Hepatocyte (in vitro differentiated cells): ENCODE data around the gene GPR32. TPM values are rescaled to one million over a fixed set of nuclear protein-coding genes. Genes with fewer than 3 reads are reported as not detected.
A peak's percentile ranks its signal among the peaks of the same experiment; 100 is the strongest.

Experiments used
- DNase-seq: peaks from one replicate; pipeline ENCODE4 v3.0.0-alpha.2; 2016; ENCODE audit warnings: low spot score
- H2AFZ ChIP-seq: fragments of 200-600 bp; sonication (generic); 2 replicates; pipeline ENCODE4 v1.6.0; 2016; ENCODE audit warnings: antibody characterized with exemption, mild to moderate bottlenecking
- H3K27ac ChIP-seq: fragments of 200-600 bp; sonication (generic); 2 replicates; pipeline ENCODE4 v1.5.1; 2016; ENCODE audit warnings: mild to moderate bottlenecking
- H3K27me3 ChIP-seq: fragments of 200-600 bp; sonication (generic); 2 replicates; pipeline ENCODE4 v1.6.1; 2016
- H3K36me3 ChIP-seq: fragments of 200-600 bp; sonication (generic); replicated peaks from 2 replicates; pipeline ENCODE4 v1.5.1; 2016; ENCODE audit warnings: low read depth; ENCODE audit not compliant: insufficient read depth
- H3K4me1 ChIP-seq: fragments of 200-600 bp; sonication (generic); 2 replicates; pipeline ENCODE4 v1.5.1; 2016; ENCODE audit warnings: mild to moderate bottlenecking, moderate library complexity; ENCODE audit not compliant: insufficient read depth
- H3K4me2 ChIP-seq: fragments of 200-600 bp; sonication (generic); 2 replicates; pipeline ENCODE4 v1.6.0; 2016
- H3K4me3 ChIP-seq: fragments of 200-600 bp; sonication (generic); 2 replicates; pipeline ENCODE4 v1.5.1; 2016; ENCODE audit warnings: mild to moderate bottlenecking
- H3K79me2 ChIP-seq: fragments of 200-600 bp; sonication (generic); 2 replicates; pipeline ENCODE4 v1.6.0; 2017; ENCODE audit warnings: mild to moderate bottlenecking
- H3K9me2 ChIP-seq: fragments of 200-600 bp; sonication (generic); replicated peaks from 2 replicates; pipeline ENCODE4 v1.6.0; 2017; ENCODE audit warnings: mild to moderate bottlenecking; ENCODE audit not compliant: insufficient read depth
- H3K9me3 ChIP-seq: fragments of 200-600 bp; sonication (generic); 2 replicates; pipeline ENCODE4 v1.5.1; 2016; ENCODE audit warnings: low read depth, mild to moderate bottlenecking
- H4K20me1 ChIP-seq: fragments of 200-600 bp; sonication (generic); 2 replicates; pipeline ENCODE4 v1.6.0; 2016; ENCODE audit warnings: mild to moderate bottlenecking; ENCODE audit not compliant: insufficient read depth, poor library complexity, severe bottlenecking
- EZH2 ChIP-seq: fragments of 200-600 bp; sonication (generic); IDR thresholded peaks from 2 replicates; pipeline ENCODE4 v1.6.1; 2016; ENCODE audit warnings: antibody characterized with exemption, mild to moderate bottlenecking, borderline replicate concordance
- EZH2phosphoT487 ChIP-seq: fragments of 200-600 bp; sonication (generic); IDR thresholded peaks from one replicate; pipeline ENCODE4 v1.6.1; 2018; ENCODE audit warnings: antibody characterized with exemption, mild to moderate bottlenecking, low read depth, moderate library complexity; ENCODE audit not compliant: unreplicated experiment, severe bottlenecking
- WGBS: methylation state at CpG from one replicate; pipeline ENCODE4 v1.1.6; 2016; ENCODE audit warnings: low lambda C conversion rate; ENCODE audit errors: missing lambda C conversion rate; 5-methylcytosine and 5-hydroxymethylcytosine counted together
- polyA plus RNA-seq: library from polyadenylated mRNA; unstranded; fragments of >200 nt; fragmentation: Nextera tagmentation; extraction: Ambion mirVana; gene quantifications from 2 replicates; pipeline ENCODE4 v1.2.1, GENCODE V29; 2016
- total RNA-seq: library from RNA; depleted of rRNA; stranded (reverse); fragments of >200 nt; gene quantifications from 2 replicates; pipeline ENCODE4 v1.2.3, GENCODE V29; 2014
- TF ChIP-seq, protein P1 (sequence below): fragments of 200-600 bp; sonication (generic); IDR thresholded peaks from 2 replicates; pipeline ENCODE4 v1.5.1; 2016; ENCODE audit warnings: antibody characterized with exemption, mild to moderate bottlenecking; ENCODE audit not compliant: poor library complexity

Gene GPR32
- total and polyA plus RNA-seq, 2 experiments from 2014 or later = not detected

DNA sequence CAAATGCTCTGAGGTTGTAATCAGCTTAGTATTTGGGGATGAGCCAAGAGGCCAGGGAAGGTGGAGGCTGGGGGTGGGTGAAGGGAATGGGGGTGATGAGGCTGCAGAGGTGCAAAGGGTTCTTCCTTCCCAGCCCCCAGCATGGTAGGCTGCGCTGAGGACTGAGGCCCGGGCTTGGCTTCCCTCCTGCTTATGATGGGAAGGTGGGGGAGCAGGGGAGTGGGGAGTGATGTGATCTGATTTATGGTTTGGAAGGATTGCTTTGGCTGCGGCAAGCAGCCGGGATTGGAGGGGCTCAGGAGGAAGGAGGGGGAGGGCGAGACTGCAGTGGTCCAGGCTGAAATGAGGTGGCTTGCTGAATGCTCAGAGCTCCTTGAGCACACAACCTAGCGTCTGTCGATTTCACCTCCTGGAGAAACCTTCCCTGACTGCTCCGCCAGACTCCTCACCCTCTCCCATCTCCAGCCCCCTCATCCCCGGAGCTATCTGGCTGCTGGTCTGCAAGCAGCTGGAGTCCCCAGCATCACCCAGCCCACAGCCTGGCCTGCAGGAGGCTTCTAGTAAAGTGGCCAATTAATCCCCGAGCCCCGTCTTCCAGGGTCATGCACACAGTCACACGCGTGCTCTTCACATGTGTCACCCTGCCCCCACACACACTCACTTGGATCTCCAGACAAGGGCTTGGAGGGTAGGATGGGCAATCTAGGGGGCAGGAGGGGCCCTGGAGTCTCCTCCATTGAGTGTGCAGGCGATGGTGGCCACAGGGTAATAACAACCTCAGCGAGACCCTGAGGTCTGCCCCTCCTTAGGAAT is 47.9 kb upstream of the GPR32 start:
- DNase-seq = no peak
- Histone ChIP-seq H3K9me2 (no peaks in the 10 kb centered on the region), H3K27me3 (peaks cover 42% of the 10 kb centered on the region), H3K79me2 (peaks cover 6% of the 10 kb centered on the region), H3K4me3 (no peak overlapping the region), H3K9me3 (no peaks in the 10 kb centered on the region), H3K36me3 (no peaks in the 10 kb centered on the region), H3K4me1 (peaks cover 12% of the 10 kb centered on the region), H3K27ac (peak overlapping the region; percentile 60), H2AFZ (no peak overlapping the region), H3K4me2 (peak overlapping the region; percentile 82), H4K20me1 (no peaks in the 10 kb centered on the region)
- TF ChIP-seq EZH2phosphoT487 = no peak
- TF ChIP-seq EZH2 = no peak
- TF ChIP-seq, protein P1, sequence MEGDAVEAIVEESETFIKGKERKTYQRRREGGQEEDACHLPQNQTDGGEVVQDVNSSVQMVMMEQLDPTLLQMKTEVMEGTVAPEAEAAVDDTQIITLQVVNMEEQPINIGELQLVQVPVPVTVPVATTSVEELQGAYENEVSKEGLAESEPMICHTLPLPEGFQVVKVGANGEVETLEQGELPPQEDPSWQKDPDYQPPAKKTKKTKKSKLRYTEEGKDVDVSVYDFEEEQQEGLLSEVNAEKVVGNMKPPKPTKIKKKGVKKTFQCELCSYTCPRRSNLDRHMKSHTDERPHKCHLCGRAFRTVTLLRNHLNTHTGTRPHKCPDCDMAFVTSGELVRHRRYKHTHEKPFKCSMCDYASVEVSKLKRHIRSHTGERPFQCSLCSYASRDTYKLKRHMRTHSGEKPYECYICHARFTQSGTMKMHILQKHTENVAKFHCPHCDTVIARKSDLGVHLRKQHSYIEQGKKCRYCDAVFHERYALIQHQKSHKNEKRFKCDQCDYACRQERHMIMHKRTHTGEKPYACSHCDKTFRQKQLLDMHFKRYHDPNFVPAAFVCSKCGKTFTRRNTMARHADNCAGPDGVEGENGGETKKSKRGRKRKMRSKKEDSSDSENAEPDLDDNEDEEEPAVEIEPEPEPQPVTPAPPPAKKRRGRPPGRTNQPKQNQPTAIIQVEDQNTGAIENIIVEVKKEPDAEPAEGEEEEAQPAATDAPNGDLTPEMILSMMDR = no peak
- WGBS = 58% methylated on average over 15 of the region's 15 CpGs

DNA sequence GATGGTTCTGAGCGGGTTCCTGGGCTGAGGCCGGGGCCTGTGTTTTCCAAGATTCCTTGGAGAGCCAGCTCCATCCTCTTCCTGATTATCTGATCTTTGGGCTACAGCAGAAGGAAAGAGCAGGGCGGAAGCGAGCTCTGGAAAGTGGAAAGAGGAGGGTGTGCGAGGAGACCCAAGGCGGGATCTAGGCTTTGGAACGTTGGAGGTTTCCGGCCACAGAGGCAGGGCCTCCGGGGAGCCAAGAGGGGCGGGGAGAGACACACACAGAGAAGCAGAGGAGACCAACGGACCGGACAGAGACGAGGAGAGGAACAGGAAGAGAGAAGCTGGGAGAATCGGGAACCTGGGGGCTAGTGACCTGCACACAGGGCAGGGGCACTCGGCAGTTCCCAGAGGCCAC is 47.2 kb upstream of the GPR32 start, which contains the start of gene CLEC11A:
Gene CLEC11A (plus strand): TSS at position 296 of the 400 bp plus-strand sequence. CDS start 162 bp downstream, outside the sequence.
- Histone ChIP-seq H3K36me3 (no peaks in the 10 kb centered on the region), H2AFZ (peak within 1 kb of the TSS; percentile 44), H4K20me1 (no peaks in the 10 kb centered on the region), H3K9me3 (no peaks in the 10 kb centered on the region), H3K27me3 (peaks cover 36% of the 10 kb centered on the region), H3K4me2 (peak within 1 kb of the TSS; percentile 82), H3K4me1 (peaks cover 12% of the 10 kb centered on the region), H3K9me2 (no peaks in the 10 kb centered on the region), H3K4me3 (no peak within 1 kb of the TSS), H3K79me2 (peaks cover 6% of the 10 kb centered on the region), H3K27ac (peak within 1 kb of the TSS; percentile 60)
- DNase-seq = peak; percentile 48
- TF ChIP-seq, protein P1 = no peak
- TF ChIP-seq EZH2 (no peak), EZH2phosphoT487 (no peak)
- 29% methylated on average over 9 of the region's 15 CpGs for WGBS

DNA sequence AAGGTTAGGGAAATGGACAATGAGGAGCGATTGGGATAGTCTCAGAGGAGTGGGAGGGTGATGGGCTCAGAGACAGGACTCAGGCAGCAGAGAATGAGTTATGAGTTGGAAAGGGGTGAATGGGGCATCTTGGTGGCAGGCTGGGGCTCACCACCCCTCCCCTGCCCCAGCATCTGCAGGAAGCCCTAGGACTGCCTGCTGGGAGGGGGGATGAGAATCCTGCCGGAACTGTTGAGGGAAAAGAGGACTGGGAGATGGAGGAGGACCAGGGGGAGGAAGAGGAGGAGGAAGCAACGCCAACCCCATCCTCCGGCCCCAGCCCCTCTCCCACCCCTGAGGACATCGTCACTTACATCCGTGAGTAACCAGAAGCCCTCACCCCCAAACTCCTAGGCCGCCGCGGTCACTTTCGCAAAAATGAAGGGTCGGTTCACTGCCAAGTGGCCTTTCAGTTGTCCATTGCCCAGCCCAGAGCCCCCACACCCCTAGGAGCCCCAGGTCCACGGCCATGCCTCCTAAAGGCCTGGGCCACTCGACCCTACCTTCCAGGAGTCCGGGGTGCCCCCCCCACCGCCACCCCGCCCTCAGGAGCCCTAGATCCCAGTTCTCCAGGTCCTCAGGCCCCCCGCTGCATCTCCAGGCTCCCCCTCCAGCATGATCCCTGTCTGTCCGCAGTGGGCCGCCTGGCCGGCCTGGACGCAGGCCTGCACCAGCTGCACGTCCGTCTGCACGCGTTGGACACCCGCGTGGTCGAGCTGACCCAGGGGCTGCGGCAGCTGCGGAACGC is 46.3 kb upstream of the GPR32 start:
- H3K27me3 ChIP-seq = peaks cover 32% of the 10 kb centered on the region
- DNase-seq = no peak
- H3K4me2 ChIP-seq = peak overlapping the region; percentile 82
- no peaks in the 10 kb centered on the region for H3K9me3 ChIP-seq
- H3K4me1 ChIP-seq = peaks cover 12% of the 10 kb centered on the region
- H2AFZ ChIP-seq = peak overlapping the region; percentile 44
- peaks cover 6% of the 10 kb centered on the region for H3K79me2 ChIP-seq
- no peak overlapping the region for H3K27ac ChIP-seq
- H3K9me2 ChIP-seq = no peaks in the 10 kb centered on the region
- no peaks in the 10 kb centered on the region for H3K36me3 ChIP-seq
- TF ChIP-seq EZH2phosphoT487 (no peak), EZH2 (no peak)
- TF ChIP-seq, protein P1 = no peak
- H3K4me3 ChIP-seq = no peak overlapping the region
- no peaks in the 10 kb centered on the region for H4K20me1 ChIP-seq
- 15% methylated on average over 22 of the region's 31 CpGs for WGBS
